ENCODE data around the gene SGO2.
"Not testable (repeated sequence)": the region's sequence is repeated elsewhere in the genome, so short reads cannot be mapped to it uniquely, and the experiment has no call there.

The SGO2 gene

DNA sequence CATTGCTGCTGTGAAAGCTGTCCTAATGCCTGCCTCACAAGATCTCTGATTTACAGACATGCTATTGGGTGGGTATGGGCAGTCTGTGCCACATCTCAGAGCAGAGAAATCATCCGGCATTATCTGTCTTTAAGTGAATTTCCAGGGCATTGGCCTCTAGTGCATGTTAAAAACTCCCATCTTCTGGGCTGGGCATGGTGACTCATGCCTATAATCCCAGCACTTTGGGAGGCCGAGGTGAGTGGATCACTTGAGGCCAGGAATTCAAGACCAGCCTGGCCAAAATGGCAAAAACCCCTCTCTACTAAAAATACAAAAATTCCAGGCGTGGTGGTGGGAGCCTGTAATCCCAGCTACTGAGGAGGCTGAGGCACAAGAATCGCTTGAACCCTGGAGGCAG is 102.5 kb downstream of the SGO2 start:
- not testable (repeated sequence) for H3K4me3 ChIP-seq (ENCODE audit: low read depth, low read length); H2AFZ ChIP-seq (ENCODE audit: low read length, unreplicated experiment); H3K79me2 ChIP-seq (ENCODE audit: control insufficient read depth, insufficient read depth, low read length, unreplicated experiment); H3K27me3 ChIP-seq (ENCODE audit: insufficient read depth, low read length)
- Histone ChIP-seq H3K27ac (ENCODE audit: low read depth, low read length) (peak overlapping the region; percentile 25; the same call in 1 of the 2 replicates), H3K4me1 (ENCODE audit: control insufficient read depth, insufficient read depth, low read length, unreplicated experiment) (peaks cover 48% of the 10 kb centered on the region), H3K36me3 (ENCODE audit: insufficient read depth, low read length) (peaks cover 39% of the 10 kb centered on the region)

- H3K27ac ChIP-seq (ENCODE audit: low read depth, low read length), result no peak overlapping the region
- no peak overlapping the region for H3K4me3 ChIP-seq (ENCODE audit: low read depth, low read length)
- H3K4me1 ChIP-seq (ENCODE audit: control insufficient read depth, insufficient read depth, low read length, unreplicated experiment), result peaks cover 31% of the 10 kb centered on the region
- H3K36me3 ChIP-seq (ENCODE audit: insufficient read depth, low read length), result peaks cover 43% of the 10 kb centered on the region
- H2AFZ ChIP-seq (ENCODE audit: low read length, unreplicated experiment), result no peak overlapping the region
- H3K79me2 ChIP-seq (ENCODE audit: control insufficient read depth, insufficient read depth, low read length, unreplicated experiment), result no peaks in the 10 kb centered on the region
- H3K27me3 ChIP-seq (ENCODE audit: insufficient read depth, low read length), result no peaks in the 10 kb centered on the region
These were observed 105.3 kb downstream of the SGO2 start for GRCh38 chr2:200631287-200631686.
